22Rv1 (cell line): ENCODE data around the gene SLC1A1.

Experiments
- ZFX ChIP-seq: fragments of 450-650 bp; IDR thresholded peaks from 2 replicates; pipeline ENCODE4 v1.6.1; 2017; ENCODE audit warnings: antibody characterized with exemption, borderline replicate concordance
- TF ChIP-seq, protein P1 (sequence below): fragments of 450-650 bp; IDR thresholded peaks from 2 replicates; pipeline ENCODE4 v1.5.1; 2017; ENCODE audit warnings: mild to moderate bottlenecking

DNA sequence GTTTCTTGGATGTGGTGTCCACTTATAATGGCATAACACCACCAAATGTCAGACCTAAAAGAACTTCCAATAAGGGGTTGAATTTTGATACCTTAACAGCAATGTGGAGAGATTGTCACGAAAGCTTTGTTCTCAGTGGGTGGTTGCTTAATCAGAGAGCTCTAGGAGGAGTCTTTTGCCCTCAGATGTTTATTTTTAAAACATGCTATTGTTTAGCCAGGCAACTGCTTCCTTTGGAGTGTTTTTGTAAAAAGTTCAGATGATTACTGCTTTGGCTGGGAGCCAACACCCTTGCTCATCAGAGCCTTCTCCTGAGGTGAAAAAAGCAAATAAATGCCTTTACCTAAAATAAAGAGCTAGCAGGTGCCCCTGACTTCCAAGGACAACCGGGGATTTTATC, 65.0 kb downstream of the SLC1A1 start:
- TF ChIP-seq, protein P1, sequence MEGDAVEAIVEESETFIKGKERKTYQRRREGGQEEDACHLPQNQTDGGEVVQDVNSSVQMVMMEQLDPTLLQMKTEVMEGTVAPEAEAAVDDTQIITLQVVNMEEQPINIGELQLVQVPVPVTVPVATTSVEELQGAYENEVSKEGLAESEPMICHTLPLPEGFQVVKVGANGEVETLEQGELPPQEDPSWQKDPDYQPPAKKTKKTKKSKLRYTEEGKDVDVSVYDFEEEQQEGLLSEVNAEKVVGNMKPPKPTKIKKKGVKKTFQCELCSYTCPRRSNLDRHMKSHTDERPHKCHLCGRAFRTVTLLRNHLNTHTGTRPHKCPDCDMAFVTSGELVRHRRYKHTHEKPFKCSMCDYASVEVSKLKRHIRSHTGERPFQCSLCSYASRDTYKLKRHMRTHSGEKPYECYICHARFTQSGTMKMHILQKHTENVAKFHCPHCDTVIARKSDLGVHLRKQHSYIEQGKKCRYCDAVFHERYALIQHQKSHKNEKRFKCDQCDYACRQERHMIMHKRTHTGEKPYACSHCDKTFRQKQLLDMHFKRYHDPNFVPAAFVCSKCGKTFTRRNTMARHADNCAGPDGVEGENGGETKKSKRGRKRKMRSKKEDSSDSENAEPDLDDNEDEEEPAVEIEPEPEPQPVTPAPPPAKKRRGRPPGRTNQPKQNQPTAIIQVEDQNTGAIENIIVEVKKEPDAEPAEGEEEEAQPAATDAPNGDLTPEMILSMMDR = no peak
- no peak for TF ChIP-seq ZFX
